Measurements from ENCODE around the gene PEX19.

- TF ChIP-seq CTCF (tag by site-specific recombination; IDR thresholded peaks at IDR 0.05) (no peak), BCL11A (tag by site-specific recombination; IDR thresholded peaks at IDR 0.05; ENCODE audit: low read depth) (no peak), EGR2 (tag by site-specific recombination; IDR thresholded peaks at IDR 0.05; ENCODE audit: low read depth) (no peak), ZNF629 (tag by site-specific recombination; IDR thresholded peaks at IDR 0.05) (0 out of 2 replicates have a peak, but pooled peaks have one; percentile 29), GLIS1 (tag by site-specific recombination; IDR thresholded peaks at IDR 0.05) (no peak), ZNF621 (tag by site-specific recombination; IDR thresholded peaks at IDR 0.05) (no peak), ZNF350 (tag by site-specific recombination; IDR thresholded peaks at IDR 0.05) (no peak), REST (tag by site-specific recombination; IDR thresholded peaks at IDR 0.05) (no peak), TCF7L2 (IDR thresholded peaks at IDR 0.05; ENCODE audit: borderline replicate concordance, low read depth, low read length) (no peak), KLF9 (tag by site-specific recombination; IDR thresholded peaks at IDR 0.05; ENCODE audit: low read depth) (no peak), ZNF324 (tag by site-specific recombination; IDR thresholded peaks at IDR 0.05) (no peak)
Measured at GRCh38 chr1:160256396-160257046, 28.4 kb downstream of the PEX19 start.
